GM18508 (cell line): ENCODE measurements around the gene KIAA1328.
"Not testable (repeated sequence)": the region's sequence is repeated elsewhere in the genome, so short reads cannot be mapped to it uniquely, and the experiment has no call there.

Experiments
- ATAC-seq: cut with Tn5 transposase; IDR thresholded peaks from one replicate; pipeline ENCODE4 v1.9.1; 2021; ENCODE audit warnings: moderate number of reproducible peaks; ENCODE audit not compliant: insufficient read depth, unreplicated experiment

Gene KIAA1328

GRCh38 chr18:36828630-36829361 is at the start of gene KIAA1328, which contains the start of gene TPGS2:
Gene KIAA1328, plus strand, starts transcription at chr18:36829127. Its CDS starts 12 bp downstream, at chr18:36829139.
Gene TPGS2, minus strand, starts transcription at chr18:36829002. Its CDS starts 235 bp downstream, at chr18:36828767.
- ATAC-seq = peak; percentile 64

- ATAC-seq = no peak
Observed at GRCh38 chr18:36780748-36781147, 48.2 kb upstream of the KIAA1328 start.

- ATAC-seq = no peak
Observed at GRCh38 chr18:36782710-36783109, 46.2 kb upstream of the KIAA1328 start.

- no peak for ATAC-seq
Observed at GRCh38 chr18:36783792-36784191, 45.1 kb upstream of the KIAA1328 start.

- ATAC-seq = no peak
Observed at GRCh38 chr18:36786686-36787085, 42.2 kb upstream of the KIAA1328 start.

GRCh38 chr18:36792634-36793283 is 36.2 kb upstream of the KIAA1328 start:
- no peak for ATAC-seq

- ATAC-seq = no peak
Observed at GRCh38 chr18:36798738-36799473, 30.0 kb upstream of the KIAA1328 start.

GRCh38 chr18:36805105-36805504 is 23.8 kb upstream of the KIAA1328 start:
- no peak for ATAC-seq

- ATAC-seq = no peak
Observed at GRCh38 chr18:36808681-36809080, 20.2 kb upstream of the KIAA1328 start.

- ATAC-seq = peak; percentile 95
Observed at GRCh38 chr18:36809590-36810381, 19.1 kb upstream of the KIAA1328 start.

- no peak for ATAC-seq
Observed at GRCh38 chr18:36811430-36811829, 17.5 kb upstream of the KIAA1328 start.

GRCh38 chr18:36811955-36812354 is 17.0 kb upstream of the KIAA1328 start:
- no peak for ATAC-seq

- no peak for ATAC-seq
Observed at GRCh38 chr18:36812678-36813077, 16.2 kb upstream of the KIAA1328 start.

GRCh38 chr18:36813101-36813775 is 15.7 kb upstream of the KIAA1328 start:
- no peak for ATAC-seq

- no peak for ATAC-seq
Observed at GRCh38 chr18:36813824-36814223, 15.1 kb upstream of the KIAA1328 start.

GRCh38 chr18:36814994-36815393 is 13.9 kb upstream of the KIAA1328 start:
- no peak for ATAC-seq

- not testable (repeated sequence) for ATAC-seq
Observed at GRCh38 chr18:36816096-36816495, 12.8 kb upstream of the KIAA1328 start.

GRCh38 chr18:36817039-36817438 is 11.9 kb upstream of the KIAA1328 start:
- ATAC-seq = no peak

- no peak for ATAC-seq
Observed at GRCh38 chr18:36818652-36819051, 10.3 kb upstream of the KIAA1328 start.

- ATAC-seq = no peak
Observed at GRCh38 chr18:36819621-36820020, 9.3 kb upstream of the KIAA1328 start.
